Thyroid gland (tissue), 4 donors: ENCODE measurements around the gene GOPC.

Experiments used
- POLR2A ChIP-seq, 2 donors: fragments of 450-650 bp; IDR thresholded peaks; one replicate each; pipeline ENCODE4 v1.6.1; 2017; ENCODE audit warnings: antibody characterized with exemption in 2 of 2, mild to moderate bottlenecking in 2 of 2, moderate library complexity in 1 of 2
- TF ChIP-seq, protein P1 (sequence below), 6 experiments: fragments of 200-600 bp in 3 of 6; fragments of 450-650 bp in 3 of 6; sonication (generic) in 3 of 6; IDR thresholded peaks; one replicate each; pipeline ENCODE4 v1.5.1; 2016 to 2019; ENCODE audit warnings: antibody characterized with exemption in 6 of 6, mild to moderate bottlenecking in 2 of 6, inconsistent platforms in 1 of 6, moderate library complexity in 1 of 6

DNA sequence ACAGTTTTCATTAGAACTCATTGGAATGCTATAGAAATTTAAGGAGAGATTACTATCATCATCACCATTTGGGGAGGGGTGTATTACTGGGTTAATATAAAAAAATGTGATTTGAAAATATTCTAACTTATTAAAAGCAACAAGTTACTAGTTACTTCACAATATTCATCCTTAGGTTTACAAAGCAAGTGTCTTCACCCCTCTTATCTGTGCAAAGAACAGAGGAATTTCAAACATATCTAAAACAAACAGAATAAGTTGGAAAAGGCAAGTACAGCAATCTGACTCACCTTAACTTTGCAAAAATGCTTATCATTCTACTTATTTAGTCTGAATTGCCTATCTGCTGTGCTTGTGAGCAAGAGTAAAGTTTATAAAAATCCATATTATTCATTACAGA lies 87.0 kb downstream of the GOPC start:
- TF ChIP-seq, protein P1, sequence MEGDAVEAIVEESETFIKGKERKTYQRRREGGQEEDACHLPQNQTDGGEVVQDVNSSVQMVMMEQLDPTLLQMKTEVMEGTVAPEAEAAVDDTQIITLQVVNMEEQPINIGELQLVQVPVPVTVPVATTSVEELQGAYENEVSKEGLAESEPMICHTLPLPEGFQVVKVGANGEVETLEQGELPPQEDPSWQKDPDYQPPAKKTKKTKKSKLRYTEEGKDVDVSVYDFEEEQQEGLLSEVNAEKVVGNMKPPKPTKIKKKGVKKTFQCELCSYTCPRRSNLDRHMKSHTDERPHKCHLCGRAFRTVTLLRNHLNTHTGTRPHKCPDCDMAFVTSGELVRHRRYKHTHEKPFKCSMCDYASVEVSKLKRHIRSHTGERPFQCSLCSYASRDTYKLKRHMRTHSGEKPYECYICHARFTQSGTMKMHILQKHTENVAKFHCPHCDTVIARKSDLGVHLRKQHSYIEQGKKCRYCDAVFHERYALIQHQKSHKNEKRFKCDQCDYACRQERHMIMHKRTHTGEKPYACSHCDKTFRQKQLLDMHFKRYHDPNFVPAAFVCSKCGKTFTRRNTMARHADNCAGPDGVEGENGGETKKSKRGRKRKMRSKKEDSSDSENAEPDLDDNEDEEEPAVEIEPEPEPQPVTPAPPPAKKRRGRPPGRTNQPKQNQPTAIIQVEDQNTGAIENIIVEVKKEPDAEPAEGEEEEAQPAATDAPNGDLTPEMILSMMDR (IDR thresholded peaks at IDR 0.05), result no peak
- no peak for TF ChIP-seq POLR2A (IDR thresholded peaks at IDR 0.05)
